ENCODE data around the gene SFRP2.

The SFRP2 gene

DNA sequence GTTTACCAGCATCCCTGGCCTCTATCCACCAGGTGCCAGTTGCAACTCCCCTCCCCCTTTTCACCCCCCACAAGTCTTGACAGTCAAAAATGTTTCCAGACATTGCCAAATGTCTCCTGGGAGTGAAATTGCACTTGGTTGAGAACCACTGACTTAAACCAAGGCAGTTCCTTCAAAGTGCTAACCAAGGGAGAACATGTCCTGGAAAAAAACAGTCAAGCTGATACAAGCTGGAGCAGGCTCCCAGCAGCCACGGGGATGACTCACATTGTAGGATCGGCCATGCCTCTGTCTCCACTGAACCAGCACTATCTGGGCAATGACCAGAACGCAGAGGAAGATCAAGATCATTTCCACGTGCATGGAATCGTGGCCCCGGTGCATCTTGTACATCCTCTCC lies 40.5 kb downstream of the SFRP2 start:
- no peaks in the 10 kb centered on the region for H3K4me1 ChIP-seq (ENCODE audit: control insufficient read depth, insufficient read depth, low read length)
- POLR2A ChIA-PET = no interaction called here
- no peaks in the 10 kb centered on the region for H3K36me3 ChIP-seq (ENCODE audit: control insufficient read depth in 2 of 2, insufficient read depth in 1 of 2, low read length in 2 of 2)
- no peak overlapping the region for H3K4me3 ChIP-seq (ENCODE audit: low read depth, low read length)
- CTCF ChIA-PET = interaction anchor here (0.7 to 1.3 kb wide), 2 partner anchors 22 to 134 kb away, joined by 3 read pairs; no protein-coding TSS in a partner anchor
- no peaks in the 10 kb centered on the region for H3K9me3 ChIP-seq (ENCODE audit: control insufficient read depth, insufficient read depth, low read depth, low read length)
- H3K27ac ChIP-seq (ENCODE audit: extremely low read depth, low read depth, low read length) = no peak overlapping the region
- TF ChIP-seq ZBTB8A (tag by site-specific recombination; IDR thresholded peaks at IDR 0.05) (no peak), ZNF514 (tag by site-specific recombination; IDR thresholded peaks at IDR 0.05) (no peak), ZBTB48 (tag by site-specific recombination; IDR thresholded peaks at IDR 0.05) (no peak), ZNF211 (tag by site-specific recombination; IDR thresholded peaks at IDR 0.05; ENCODE audit: low read depth) (no peak), ZNF776 (tag by site-specific recombination; IDR thresholded peaks at IDR 0.05; ENCODE audit: borderline replicate concordance) (no peak), ZNF23 (tag by site-specific recombination; IDR thresholded peaks at IDR 0.05; ENCODE audit: borderline replicate concordance) (no peak), ZNF302 (tag by site-specific recombination; IDR thresholded peaks at IDR 0.05; ENCODE audit: low read depth) (no peak), YY2 (tag by site-specific recombination; IDR thresholded peaks at IDR 0.05) (no peak), REPIN1 (tag by site-specific recombination; IDR thresholded peaks at IDR 0.05; ENCODE audit: low read depth) (no peak)
- TF ChIP-seq, protein P1, sequence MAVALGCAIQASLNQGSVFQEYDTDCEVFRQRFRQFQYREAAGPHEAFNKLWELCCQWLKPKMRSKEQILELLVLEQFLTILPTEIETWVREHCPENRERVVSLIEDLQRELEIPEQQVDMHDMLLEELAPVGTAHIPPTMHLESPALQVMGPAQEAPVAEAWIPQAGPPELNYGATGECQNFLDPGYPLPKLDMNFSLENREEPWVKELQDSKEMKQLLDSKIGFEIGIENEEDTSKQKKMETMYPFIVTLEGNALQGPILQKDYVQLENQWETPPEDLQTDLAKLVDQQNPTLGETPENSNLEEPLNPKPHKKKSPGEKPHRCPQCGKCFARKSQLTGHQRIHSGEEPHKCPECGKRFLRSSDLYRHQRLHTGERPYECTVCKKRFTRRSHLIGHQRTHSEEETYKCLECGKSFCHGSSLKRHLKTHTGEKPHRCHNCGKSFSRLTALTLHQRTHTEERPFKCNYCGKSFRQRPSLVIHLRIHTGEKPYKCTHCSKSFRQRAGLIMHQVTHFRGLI (tag by site-specific recombination; IDR thresholded peaks at IDR 0.05) = no peak
- TF ChIP-seq, protein P2, sequence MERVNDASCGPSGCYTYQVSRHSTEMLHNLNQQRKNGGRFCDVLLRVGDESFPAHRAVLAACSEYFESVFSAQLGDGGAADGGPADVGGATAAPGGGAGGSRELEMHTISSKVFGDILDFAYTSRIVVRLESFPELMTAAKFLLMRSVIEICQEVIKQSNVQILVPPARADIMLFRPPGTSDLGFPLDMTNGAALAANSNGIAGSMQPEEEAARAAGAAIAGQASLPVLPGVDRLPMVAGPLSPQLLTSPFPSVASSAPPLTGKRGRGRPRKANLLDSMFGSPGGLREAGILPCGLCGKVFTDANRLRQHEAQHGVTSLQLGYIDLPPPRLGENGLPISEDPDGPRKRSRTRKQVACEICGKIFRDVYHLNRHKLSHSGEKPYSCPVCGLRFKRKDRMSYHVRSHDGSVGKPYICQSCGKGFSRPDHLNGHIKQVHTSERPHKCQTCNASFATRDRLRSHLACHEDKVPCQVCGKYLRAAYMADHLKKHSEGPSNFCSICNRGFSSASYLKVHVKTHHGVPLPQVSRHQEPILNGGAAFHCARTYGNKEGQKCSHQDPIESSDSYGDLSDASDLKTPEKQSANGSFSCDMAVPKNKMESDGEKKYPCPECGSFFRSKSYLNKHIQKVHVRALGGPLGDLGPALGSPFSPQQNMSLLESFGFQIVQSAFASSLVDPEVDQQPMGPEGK (tag by site-specific recombination; IDR thresholded peaks at IDR 0.05) = no peak
- TF ChIP-seq, protein P3, sequence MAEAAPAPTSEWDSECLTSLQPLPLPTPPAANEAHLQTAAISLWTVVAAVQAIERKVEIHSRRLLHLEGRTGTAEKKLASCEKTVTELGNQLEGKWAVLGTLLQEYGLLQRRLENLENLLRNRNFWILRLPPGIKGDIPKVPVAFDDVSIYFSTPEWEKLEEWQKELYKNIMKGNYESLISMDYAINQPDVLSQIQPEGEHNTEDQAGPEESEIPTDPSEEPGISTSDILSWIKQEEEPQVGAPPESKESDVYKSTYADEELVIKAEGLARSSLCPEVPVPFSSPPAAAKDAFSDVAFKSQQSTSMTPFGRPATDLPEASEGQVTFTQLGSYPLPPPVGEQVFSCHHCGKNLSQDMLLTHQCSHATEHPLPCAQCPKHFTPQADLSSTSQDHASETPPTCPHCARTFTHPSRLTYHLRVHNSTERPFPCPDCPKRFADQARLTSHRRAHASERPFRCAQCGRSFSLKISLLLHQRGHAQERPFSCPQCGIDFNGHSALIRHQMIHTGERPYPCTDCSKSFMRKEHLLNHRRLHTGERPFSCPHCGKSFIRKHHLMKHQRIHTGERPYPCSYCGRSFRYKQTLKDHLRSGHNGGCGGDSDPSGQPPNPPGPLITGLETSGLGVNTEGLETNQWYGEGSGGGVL (tag by site-specific recombination; IDR thresholded peaks at IDR 0.05) = no peak
- TF ChIP-seq, protein P4, sequence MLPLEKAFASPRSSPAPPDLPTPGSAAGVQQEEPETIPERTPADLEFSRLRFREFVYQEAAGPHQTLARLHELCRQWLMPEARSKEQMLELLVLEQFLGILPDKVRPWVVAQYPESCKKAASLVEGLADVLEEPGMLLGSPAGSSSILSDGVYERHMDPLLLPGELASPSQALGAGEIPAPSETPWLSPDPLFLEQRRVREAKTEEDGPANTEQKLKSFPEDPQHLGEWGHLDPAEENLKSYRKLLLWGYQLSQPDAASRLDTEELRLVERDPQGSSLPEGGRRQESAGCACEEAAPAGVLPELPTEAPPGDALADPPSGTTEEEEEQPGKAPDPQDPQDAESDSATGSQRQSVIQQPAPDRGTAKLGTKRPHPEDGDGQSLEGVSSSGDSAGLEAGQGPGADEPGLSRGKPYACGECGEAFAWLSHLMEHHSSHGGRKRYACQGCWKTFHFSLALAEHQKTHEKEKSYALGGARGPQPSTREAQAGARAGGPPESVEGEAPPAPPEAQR (tag by site-specific recombination; IDR thresholded peaks at IDR 0.05) = no peak

DNA sequence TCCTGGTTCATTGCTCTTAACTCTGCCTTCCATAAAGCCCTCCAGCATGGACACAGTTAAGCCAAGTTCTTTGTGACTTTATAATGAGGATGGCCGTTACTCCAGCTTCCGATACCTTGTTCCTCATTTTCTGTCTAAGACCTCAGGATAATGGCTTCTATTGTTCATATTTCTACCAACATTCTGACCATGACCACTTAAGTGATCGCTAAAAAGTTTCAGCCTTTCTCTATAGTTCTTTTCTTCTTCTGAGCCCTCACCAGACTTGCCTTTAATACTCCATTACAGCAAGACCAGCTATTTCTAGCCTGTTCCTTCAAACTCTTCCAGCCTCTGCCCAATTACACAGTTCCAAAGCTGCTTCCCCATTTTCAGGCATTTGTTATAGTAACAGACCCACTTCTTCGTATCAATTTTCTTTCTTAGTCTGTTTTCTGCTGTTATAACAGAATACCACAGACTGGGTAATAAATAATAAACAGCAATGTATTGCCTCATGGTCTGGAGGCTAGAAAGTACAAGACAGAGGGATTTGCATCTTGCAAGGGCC lies 41.4 kb downstream of the SFRP2 start:
- H3K27ac ChIP-seq (ENCODE audit: extremely low read depth, low read depth, low read length) = no peak overlapping the region
- POLR2A ChIA-PET = no interaction called here
- H3K9me3 ChIP-seq (ENCODE audit: control insufficient read depth, insufficient read depth, low read depth, low read length) = no peaks in the 10 kb centered on the region
- CTCF ChIA-PET = no interaction called here
- H3K4me1 ChIP-seq (ENCODE audit: control insufficient read depth, insufficient read depth, low read length) = no peaks in the 10 kb centered on the region
- H3K4me3 ChIP-seq (ENCODE audit: low read depth, low read length) = no peak overlapping the region
- no peaks in the 10 kb centered on the region for H3K36me3 ChIP-seq (ENCODE audit: control insufficient read depth in 2 of 2, insufficient read depth in 1 of 2, low read length in 2 of 2)
- TF ChIP-seq ZNF423 (tag by site-specific recombination; IDR thresholded peaks at IDR 0.05) (no peak), ZNF560 (tag by site-specific recombination; IDR thresholded peaks at IDR 0.05; ENCODE audit: borderline replicate concordance) (no peak), ZNF529 (tag by site-specific recombination; IDR thresholded peaks at IDR 0.05; ENCODE audit: insufficient replicate concordance) (no peak), ZNF521 (tag by site-specific recombination; IDR thresholded peaks at IDR 0.05) (no peak), ZNF701 (tag by site-specific recombination; IDR thresholded peaks at IDR 0.05) (no peak), ZFP37 (tag by site-specific recombination; IDR thresholded peaks at IDR 0.05) (no peak), ZBTB8A (tag by site-specific recombination; IDR thresholded peaks at IDR 0.05) (no peak), GLI4 (tag by site-specific recombination; IDR thresholded peaks at IDR 0.05) (no peak), ZNF629 (tag by site-specific recombination; IDR thresholded peaks at IDR 0.05) (no peak), ZNF791 (tag by site-specific recombination; IDR thresholded peaks at IDR 0.05) (no peak)
- TF ChIP-seq, protein P5, sequence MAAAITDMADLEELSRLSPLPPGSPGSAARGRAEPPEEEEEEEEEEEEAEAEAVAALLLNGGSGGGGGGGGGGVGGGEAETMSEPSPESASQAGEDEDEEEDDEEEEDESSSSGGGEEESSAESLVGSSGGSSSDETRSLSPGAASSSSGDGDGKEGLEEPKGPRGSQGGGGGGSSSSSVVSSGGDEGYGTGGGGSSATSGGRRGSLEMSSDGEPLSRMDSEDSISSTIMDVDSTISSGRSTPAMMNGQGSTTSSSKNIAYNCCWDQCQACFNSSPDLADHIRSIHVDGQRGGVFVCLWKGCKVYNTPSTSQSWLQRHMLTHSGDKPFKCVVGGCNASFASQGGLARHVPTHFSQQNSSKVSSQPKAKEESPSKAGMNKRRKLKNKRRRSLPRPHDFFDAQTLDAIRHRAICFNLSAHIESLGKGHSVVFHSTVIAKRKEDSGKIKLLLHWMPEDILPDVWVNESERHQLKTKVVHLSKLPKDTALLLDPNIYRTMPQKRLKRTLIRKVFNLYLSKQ (tag by site-specific recombination; IDR thresholded peaks at IDR 0.05; ENCODE audit: borderline replicate concordance) = no peak
- TF ChIP-seq, protein P6, sequence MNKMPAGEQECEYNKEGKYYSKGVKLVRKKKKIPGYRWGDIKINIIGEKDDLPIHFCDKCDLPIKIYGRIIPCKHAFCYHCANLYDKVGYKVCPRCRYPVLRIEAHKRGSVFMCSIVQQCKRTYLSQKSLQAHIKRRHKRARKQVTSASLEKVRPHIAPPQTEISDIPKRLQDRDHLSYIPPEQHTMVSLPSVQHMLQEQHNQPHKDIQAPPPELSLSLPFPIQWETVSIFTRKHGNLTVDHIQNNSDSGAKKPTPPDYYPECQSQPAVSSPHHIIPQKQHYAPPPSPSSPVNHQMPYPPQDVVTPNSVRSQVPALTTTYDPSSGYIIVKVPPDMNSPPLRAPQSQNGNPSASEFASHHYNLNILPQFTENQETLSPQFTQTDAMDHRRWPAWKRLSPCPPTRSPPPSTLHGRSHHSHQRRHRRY (tag by site-specific recombination; IDR thresholded peaks at IDR 0.05) = no peak
- TF ChIP-seq, protein P7, sequence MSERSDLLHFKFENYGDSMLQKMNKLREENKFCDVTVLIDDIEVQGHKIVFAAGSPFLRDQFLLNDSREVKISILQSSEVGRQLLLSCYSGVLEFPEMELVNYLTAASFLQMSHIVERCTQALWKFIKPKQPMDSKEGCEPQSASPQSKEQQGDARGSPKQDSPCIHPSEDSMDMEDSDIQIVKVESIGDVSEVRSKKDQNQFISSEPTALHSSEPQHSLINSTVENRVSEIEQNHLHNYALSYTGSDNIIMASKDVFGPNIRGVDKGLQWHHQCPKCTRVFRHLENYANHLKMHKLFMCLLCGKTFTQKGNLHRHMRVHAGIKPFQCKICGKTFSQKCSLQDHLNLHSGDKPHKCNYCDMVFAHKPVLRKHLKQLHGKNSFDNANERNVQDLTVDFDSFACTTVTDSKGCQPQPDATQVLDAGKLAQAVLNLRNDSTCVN (tag by site-specific recombination; optimal IDR thresholded peaks at IDR 0.05) = no peak
